Skin of body (tissue), 3 donors: ENCODE results near the gene CDCP2. TPM values are rescaled to one million over a fixed set of nuclear protein-coding genes. Genes with fewer than 3 reads are reported as not detected.

Experiments
- DNase-seq: peaks from one replicate; lab custom pipeline; 2025; lab: John Stamatoyannopoulos, UW
- small RNA-seq: library from RNA; depleted of rRNA; stranded (forward); fragments of <200 nt; gene quantifications from one replicate; pipeline ENCODE3, GENCODE V24; 2014; ENCODE audit warnings: low replicate concordance
- total RNA-seq: library from RNA; depleted of rRNA; stranded (reverse); fragments of >200 nt; gene quantifications from one replicate; pipeline ENCODE4 v1.2.3, GENCODE V29; 2014

The CDCP2 gene
- total RNA-seq, 1 donor from 2014 or later: 0.10 TPM

GRCh38 chr1:54094001-54094729, 58.6 kb downstream of the CDCP2 start:
- DNase-seq: no peak

GRCh38 chr1:54091666-54092065, 61.1 kb downstream of the CDCP2 start:
- DNase-seq: no peak

GRCh38 chr1:54088385-54088784, 64.4 kb downstream of the CDCP2 start:
- DNase-seq: no peak

GRCh38 chr1:54086754-54087153, 66.0 kb downstream of the CDCP2 start:
- DNase-seq: no peak

GRCh38 chr1:54084794-54085193, 68.0 kb downstream of the CDCP2 start:
- no peak for DNase-seq

Small RNA genes within 50 kb of the gene (small RNA-seq; reads per million reads assigned to genes)
- gene AL353898.1 (not detected), gene AL353898.2 (not detected)

Other genes with a start within 250 kb of the CDCP2 start
- 32.4 TPM for gene IFT25, start 207.3 kb downstream of the CDCP2 start, total RNA-seq
- 22.9 TPM for gene LRRC42, start 206.7 kb downstream of the CDCP2 start, total RNA-seq
- gene LDLRAD1, start 134.8 kb downstream of the CDCP2 start, total RNA-seq: not detected
- 185 TPM for gene TMEM59, start 99.8 kb downstream of the CDCP2 start, total RNA-seq
- 4.3 TPM for gene TCEANC2, start 99.4 kb downstream of the CDCP2 start, total RNA-seq
- gene CYB5RL, start 47.0 kb upstream of the CDCP2 start, total RNA-seq: 4.3 TPM
- 26.2 TPM for gene MRPL37, start 47.2 kb upstream of the CDCP2 start, total RNA-seq